Spleen (tissue), 11 donors: ENCODE results near the gene ETV4. TPM values are rescaled to one million over a fixed set of nuclear protein-coding genes. Genes with fewer than 3 reads are reported as not detected.

ENCODE experiments used
- DNase-seq: peaks from one replicate; pipeline ENCODE4 v3.0.0-alpha.2; 2020
- H3K27ac ChIP-seq, 8 donors: fragments of 200-600 bp; sonication (generic) in 7 of 8; 1 replicate in 4 of 8; 2 replicates in 4 of 8; pipeline versions ENCODE4 v1.5.0 to v1.8.0; 2016 to 2021; ENCODE audit warnings: inconsistent platforms in 4 of 8, mild to moderate bottlenecking in 4 of 8, moderate library complexity in 1 of 8
- H3K27me3 ChIP-seq, 7 donors: fragments of 200-600 bp; sonication (generic) in 6 of 7; replicated peaks in 1 of 7; 1 replicate in 4 of 7; 2 replicates in 3 of 7; pipeline versions ENCODE4 v1.5.0 to v1.8.0; 2016 to 2021; ENCODE audit warnings: inconsistent platforms in 3 of 7, mild to moderate bottlenecking in 1 of 7
- H3K36me3 ChIP-seq, 6 donors: fragments of 200-600 bp; sonication (generic) in 5 of 6; 1 replicate in 4 of 6; 2 replicates in 2 of 6; pipeline versions ENCODE4 v1.5.0 to v1.8.0; 2016 to 2021; ENCODE audit warnings: inconsistent platforms in 2 of 6
- H3K4me1 ChIP-seq, 6 donors: fragments of 200-600 bp; sonication (generic) in 5 of 6; 1 replicate in 3 of 6; 2 replicates in 3 of 6; pipeline versions ENCODE4 v1.5.0 to v1.8.0; 2016 to 2021; ENCODE audit warnings: inconsistent platforms in 3 of 6
- H3K4me3 ChIP-seq, 8 donors: fragments of 200-600 bp; sonication (generic) in 7 of 8; 1 replicate in 4 of 8; 2 replicates in 4 of 8; pipeline versions ENCODE4 v1.5.0 to v1.8.0; 2016 to 2021; ENCODE audit warnings: inconsistent platforms in 4 of 8, mild to moderate bottlenecking in 4 of 8, moderate library complexity in 2 of 8
- H3K9me3 ChIP-seq, 8 donors: fragments of 200-600 bp; sonication (generic) in 7 of 8; 1 replicate in 4 of 8; 2 replicates in 4 of 8; pipeline versions ENCODE4 v1.5.0 to v1.8.0; 2016 to 2021; ENCODE audit warnings: inconsistent platforms in 4 of 8
- CTCF ChIP-seq, 11 experiments: fragments of 200-600 bp in 7 of 11; fragments of 450-650 bp in 4 of 11; sonication (generic) in 4 of 11; IDR thresholded peaks in 8 of 11; conservative IDR thresholded peaks in 3 of 11; 1 replicate in 7 of 11; 2 replicates in 4 of 11; pipeline versions ENCODE4 v1.4.0 to v1.8.0; 2016 to 2021; ENCODE audit warnings: antibody characterized with exemption in 11 of 11, inconsistent platforms in 4 of 11, mild to moderate bottlenecking in 1 of 11
- POLR2A ChIP-seq, 3 donors: fragments of 450-650 bp; IDR thresholded peaks; one replicate each; pipeline ENCODE4 v1.5.1; 2017; ENCODE audit warnings: antibody characterized with exemption in 3 of 3, mild to moderate bottlenecking in 1 of 3
- POLR2AphosphoS5 ChIP-seq, 3 donors: sonication (generic); formaldehyde crosslinking; IDR thresholded peaks; one replicate each; pipeline ENCODE4 v1.5.1; 2017; ENCODE audit warnings: antibody characterized with exemption in 3 of 3
- WGBS, 5 donors: extraction: QIAGEN DNeasy Blood & Tissue Kit in 3 of 5; methylation state at CpG; one replicate each; pipeline versions ENCODE4 v1.1.5 to v1.1.7; 2013 to 2018; 5-methylcytosine and 5-hydroxymethylcytosine counted together
- intact Hi-C: fragments of 100-400 bp; cut with DNase I; formaldehyde crosslinking; loops from one replicate; pipeline ENCODE4 v1.15.0; 2023; ENCODE audit warnings: low total_unique reads
- polyA plus RNA-seq, 3 donors: library from polyadenylated mRNA; stranded (reverse); fragments of 200-250 nt; gene quantifications; one replicate each; pipeline ENCODE4 v1.2.1, GENCODE V29; 2013
- total RNA-seq, 7 donors: library from RNA; depleted of rRNA in 3 of 7; stranded (reverse); fragments of >200 nt in 3 of 7; fragmentation: NEBNext Ultra II Directional in 4 of 7; extraction: Animal tissue kit (Norgen Biotek cat#: 25700) in 4 of 7; gene quantifications; one replicate each; pipeline versions ENCODE4 v1.1.0 to v1.2.1, GENCODE V29; 2016 to 2021
- donor health status: healthy with polysubstance abuse.
- donor health status: DM: no; HTN: no; CAD: no; lungs with moderate emphysema.
- donor health status: DM: no; HTN: no; CAD: no.
- donor health status: Bipolar disorder and iron deficiency.
- donor health status: healthy.
- donor health status: DM: no; HTN: no; CAD: no.
- donor health status: DM: yes; HTN: yes; CAD: no.

ETV4 gene
- total and polyA plus RNA-seq, 10 donors, result 0.17 to 0.97 (median 0.53) TPM; not detected in 3

GRCh38 chr17:43524945-43525575 is 21.1 kb downstream of the ETV4 start:
- Histone ChIP-seq H3K27ac (no peak overlapping the region), H3K27me3 (no peaks in the 10 kb centered on the region), H3K4me1 (peaks cover 0 to 20% (median 14%) of the 10 kb centered on the region in 6 donors), H3K9me3 (no peaks in the 10 kb centered on the region), H3K4me3 (no peak overlapping the region), H3K36me3 (peaks cover 11 to 90% (median 70%) of the 10 kb centered on the region in 6 donors)
- TF ChIP-seq POLR2AphosphoS5 (IDR thresholded peaks at IDR 0.05), result no peak
- no peak for TF ChIP-seq POLR2A (IDR thresholded peaks at IDR 0.05)
- TF ChIP-seq CTCF (IDR thresholded peaks at IDR 0.05 in 8 of 11, conservative IDR thresholded peaks at IDR 0.05 in 3 of 11), result no peak
- no peak for DNase-seq
- 86 to 97% (median 96%) methylated on average over 8 of the region's 8 CpGs for WGBS, 5 donors
- intact Hi-C loops, result no loop called here

GRCh38 chr17:43521389-43521788 is 24.8 kb downstream of the ETV4 start:
- H3K4me1 ChIP-seq, result no peaks in the 10 kb centered on the region
- H3K27me3 ChIP-seq, result no peaks in the 10 kb centered on the region
- no peak for DNase-seq
- H3K27ac ChIP-seq, result no peak overlapping the region
- TF ChIP-seq POLR2A (IDR thresholded peaks at IDR 0.05) (no peak), POLR2AphosphoS5 (IDR thresholded peaks at IDR 0.05) (no peak), CTCF (IDR thresholded peaks at IDR 0.05 in 8 of 11, conservative IDR thresholded peaks at IDR 0.05 in 3 of 11) (no peak)
- intact Hi-C loops, result no loop called here
- 93 to 100% (median 98%) methylated on average over 4 of the region's 4 CpGs for WGBS, 5 donors
- peaks cover 11 to 100% (median 96%) of the 10 kb centered on the region in 6 donors for H3K36me3 ChIP-seq
- H3K4me3 ChIP-seq, result no peak overlapping the region
- H3K9me3 ChIP-seq, result no peaks in the 10 kb centered on the region

GRCh38 chr17:43517615-43518386 is 28.3 kb downstream of the ETV4 start:
- Histone ChIP-seq H3K27ac (no peak overlapping the region), H3K27me3 (no peaks in the 10 kb centered on the region), H3K9me3 (no peaks in the 10 kb centered on the region), H3K4me3 (no peak overlapping the region), H3K36me3 (peaks cover 11 to 100% (median 95%) of the 10 kb centered on the region in 6 donors), H3K4me1 (no peaks in the 10 kb centered on the region)
- TF ChIP-seq POLR2A (IDR thresholded peaks at IDR 0.05), result no peak
- TF ChIP-seq POLR2AphosphoS5 (IDR thresholded peaks at IDR 0.05), result no peak
- TF ChIP-seq CTCF (IDR thresholded peaks at IDR 0.05 in 8 of 11, conservative IDR thresholded peaks at IDR 0.05 in 3 of 11), result no peak
- no peak for DNase-seq
- intact Hi-C loops, result no loop called here
- 72 to 83% (median 81%) methylated on average over 8 of the region's 8 CpGs for WGBS, 5 donors

GRCh38 chr17:43517161-43517560 is 29.0 kb downstream of the ETV4 start:
- TF ChIP-seq POLR2AphosphoS5 (IDR thresholded peaks at IDR 0.05), result no peak
- no peak for TF ChIP-seq POLR2A (IDR thresholded peaks at IDR 0.05)
- no peak for TF ChIP-seq CTCF (IDR thresholded peaks at IDR 0.05 in 8 of 11, conservative IDR thresholded peaks at IDR 0.05 in 3 of 11)
- DNase-seq, result no peak
- Histone ChIP-seq H3K4me3 (no peak overlapping the region), H3K27ac (no peak overlapping the region), H3K27me3 (no peaks in the 10 kb centered on the region), H3K4me1 (no peaks in the 10 kb centered on the region), H3K36me3 (peaks cover 11 to 100% (median 95%) of the 10 kb centered on the region in 6 donors), H3K9me3 (no peaks in the 10 kb centered on the region)
- 64 to 83% (median 69%) methylated on average over 6 of the region's 6 CpGs for WGBS, 5 donors
- intact Hi-C loops, result no loop called here
